Measurements from ENCODE around the gene SNRPN. TPM values are rescaled to one million over a fixed set of nuclear protein-coding genes. Genes with fewer than 3 reads are reported as not detected.

The SNRPN gene
- total RNA-seq, 1 donor from 2014 or later, result 212 TPM

DNA sequence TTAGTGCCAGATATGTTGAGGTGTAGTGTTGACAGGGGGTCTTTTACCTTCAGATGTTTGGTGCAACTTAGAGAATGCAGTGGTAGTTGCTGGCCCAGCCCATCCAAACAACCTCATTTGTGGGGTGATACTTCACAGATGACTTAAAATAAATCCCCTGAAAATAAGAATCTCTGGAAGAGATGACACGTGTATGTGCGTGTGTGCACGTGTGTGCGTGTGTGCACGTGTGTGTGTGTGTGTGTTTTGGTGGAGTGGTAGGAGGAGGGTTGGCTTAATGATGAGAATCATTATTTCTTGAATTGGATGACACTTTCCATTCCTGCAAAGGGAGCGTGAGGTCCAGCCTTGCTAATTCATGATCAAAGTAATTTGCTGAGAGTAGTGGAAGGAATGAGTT lies 31.9 kb downstream of the SNRPN start:
- Mint-ChIP-seq H3K4me3 (ENCODE audit: unreplicated experiment) (no peak overlapping the region), H3K36me3 (ENCODE audit: low read depth, unreplicated experiment) (peaks cover 13% of the 10 kb centered on the region), H3K27me3 (ENCODE audit: unreplicated experiment) (no peaks in the 10 kb centered on the region), H3K4me1 (ENCODE audit: unreplicated experiment) (no peaks in the 10 kb centered on the region), H3K9me3 (ENCODE audit: unreplicated experiment) (no peaks in the 10 kb centered on the region), H3K27ac (ENCODE audit: unreplicated experiment) (no peak overlapping the region)
- DNase-seq (ENCODE audit: low spot score), result no peak
- no peak for TF ChIP-seq CTCF (IDR thresholded peaks at IDR 0.05; ENCODE audit: unreplicated experiment)

- no peak overlapping the region for H3K4me3 Mint-ChIP-seq (ENCODE audit: unreplicated experiment)
- TF ChIP-seq CTCF (IDR thresholded peaks at IDR 0.05; ENCODE audit: unreplicated experiment), result no peak
- H3K27me3 Mint-ChIP-seq (ENCODE audit: unreplicated experiment), result peaks cover 1% of the 10 kb centered on the region
- no peak for DNase-seq (ENCODE audit: low spot score)
- no peaks in the 10 kb centered on the region for H3K4me1 Mint-ChIP-seq (ENCODE audit: unreplicated experiment)
- no peak overlapping the region for H3K27ac Mint-ChIP-seq (ENCODE audit: unreplicated experiment)
- peaks cover 11% of the 10 kb centered on the region for H3K36me3 Mint-ChIP-seq (ENCODE audit: low read depth, unreplicated experiment)
- H3K9me3 Mint-ChIP-seq (ENCODE audit: unreplicated experiment), result no peaks in the 10 kb centered on the region
Observed at GRCh38 chr15:25019434-25019833, 64.6 kb downstream of the SNRPN start.

- Mint-ChIP-seq H3K9me3 (ENCODE audit: unreplicated experiment) (peaks cover 4% of the 10 kb centered on the region), H3K27me3 (ENCODE audit: unreplicated experiment) (no peaks in the 10 kb centered on the region), H3K36me3 (ENCODE audit: low read depth, unreplicated experiment) (peaks cover 6% of the 10 kb centered on the region), H3K4me1 (ENCODE audit: unreplicated experiment) (no peaks in the 10 kb centered on the region), H3K27ac (ENCODE audit: unreplicated experiment) (no peak overlapping the region), H3K4me3 (ENCODE audit: unreplicated experiment) (no peak overlapping the region)
- no peak for DNase-seq (ENCODE audit: low spot score)
- TF ChIP-seq CTCF (IDR thresholded peaks at IDR 0.05; ENCODE audit: unreplicated experiment), result no peak
Observed at GRCh38 chr15:25022233-25022632, 67.4 kb downstream of the SNRPN start.

Other genes with a start within 250 kb of the SNRPN start
- 12.3 TPM for gene SNURF, start within 50 bp of the SNRPN start, total RNA-seq (ENCODE audit: unreplicated experiment)